Prostate gland (tissue), 2 donors: Measurements from ENCODE around the gene CNTF.

Experiments
- CTCF ChIP-seq, 4 experiments: fragments of 200-600 bp in 2 of 4; fragments of 450-650 bp in 2 of 4; sonication (generic) in 2 of 4; IDR thresholded peaks; 1 replicate in 3 of 4; 2 replicates in 1 of 4; pipeline ENCODE4 v1.5.1; 2016 to 2019; ENCODE audit warnings: antibody characterized with exemption in 4 of 4, mild to moderate bottlenecking in 2 of 4, moderate library complexity in 2 of 4
- POLR2A ChIP-seq: fragments of 450-650 bp; IDR thresholded peaks from one replicate; pipeline ENCODE4 v1.6.1; 2016; ENCODE audit warnings: antibody characterized with exemption, mild to moderate bottlenecking
- POLR2AphosphoS5 ChIP-seq: sonication (generic); formaldehyde crosslinking; IDR thresholded peaks from one replicate; pipeline ENCODE4 v1.6.1; 2017; ENCODE audit warnings: antibody characterized with exemption

- TF ChIP-seq POLR2AphosphoS5 (no peak), CTCF (IDR thresholded peaks at IDR 0.05) (no peak), POLR2A (no peak)
These were observed 8.9 kb downstream of the CNTF start for GRCh38 chr11:58631378-58631777.
